Prostate gland (tissue), 2 donors: ENCODE results near the gene ADAM15.

Experiments
- CTCF ChIP-seq, 4 experiments: fragments of 200-600 bp in 2 of 4; fragments of 450-650 bp in 2 of 4; sonication (generic) in 2 of 4; IDR thresholded peaks; 1 replicate in 3 of 4; 2 replicates in 1 of 4; pipeline ENCODE4 v1.5.1; 2016 to 2019; ENCODE audit warnings: antibody characterized with exemption in 4 of 4, mild to moderate bottlenecking in 2 of 4, moderate library complexity in 2 of 4
- POLR2A ChIP-seq: fragments of 450-650 bp; IDR thresholded peaks from one replicate; pipeline ENCODE4 v1.6.1; 2016; ENCODE audit warnings: antibody characterized with exemption, mild to moderate bottlenecking

- TF ChIP-seq CTCF (IDR thresholded peaks at IDR 0.05) (no peak), POLR2A (no peak)
These were observed 26.8 kb downstream of the ADAM15 start for GRCh38 chr1:155077758-155078445.
